T-helper 9 cell (primary cell): Measurements from ENCODE around the gene PLEKHN1.
"Not testable (repeated sequence)": the region's sequence is repeated elsewhere in the genome, so short reads cannot be mapped to it uniquely, and the experiment has no call there.

Experiments
- DNase-seq: peaks from one replicate; pipeline ENCODE4 v3.0.0-alpha.2; 2020

PLEKHN1 gene

GRCh38 chr1:943545-944340 is 22.5 kb upstream of the PLEKHN1 start:
- no peak for DNase-seq

GRCh38 chr1:944341-945325 is 21.6 kb upstream of the PLEKHN1 start:
- no peak for DNase-seq

- no peak for DNase-seq
Measured at GRCh38 chr1:945688-946556, 20.4 kb upstream of the PLEKHN1 start.

GRCh38 chr1:946811-947210 is 19.5 kb upstream of the PLEKHN1 start:
- not testable (repeated sequence) for DNase-seq

GRCh38 chr1:947958-948357 is 18.3 kb upstream of the PLEKHN1 start:
- DNase-seq = no peak

GRCh38 chr1:950268-950667 is 16.0 kb upstream of the PLEKHN1 start:
- DNase-seq = no peak

- DNase-seq = no peak
Measured at GRCh38 chr1:950881-951280, 15.4 kb upstream of the PLEKHN1 start.

- no peak for DNase-seq
Measured at GRCh38 chr1:951364-951763, 14.9 kb upstream of the PLEKHN1 start.

- no peak for DNase-seq
Measured at GRCh38 chr1:952201-952600, 14.1 kb upstream of the PLEKHN1 start.

- no peak for DNase-seq
Measured at GRCh38 chr1:952603-953002, 13.7 kb upstream of the PLEKHN1 start.

- DNase-seq = no peak
Measured at GRCh38 chr1:953524-954320, 12.6 kb upstream of the PLEKHN1 start.

- no peak for DNase-seq
Measured at GRCh38 chr1:954927-955326, 11.4 kb upstream of the PLEKHN1 start.

- no peak for DNase-seq
Measured at GRCh38 chr1:955474-955873, 10.8 kb upstream of the PLEKHN1 start.

- DNase-seq = no peak
Measured at GRCh38 chr1:956636-957035, 9.6 kb upstream of the PLEKHN1 start.

- DNase-seq = peak; percentile 98
Measured at GRCh38 chr1:958823-959730, 7.2 kb upstream of the PLEKHN1 start, which contains the start of gene NOC2L. Gene NOC2L, minus strand, starts transcription at chr1:959256. Its CDS starts 16 bp downstream, at chr1:959240.

- no peak for DNase-seq
Measured at GRCh38 chr1:959731-960362, 6.4 kb upstream of the PLEKHN1 start.

- peak; percentile 75 for DNase-seq
Measured at GRCh38 chr1:960363-961131, 5.7 kb upstream of the PLEKHN1 start, which contains the start of gene KLHL17. Gene KLHL17, plus strand, starts transcription at chr1:960584. Its CDS starts 110 bp downstream, at chr1:960694.

GRCh38 chr1:961132-961669 is 5.1 kb upstream of the PLEKHN1 start:
- DNase-seq = no peak
